ENCODE results near the gene ANKRD13A. TPM values are rescaled to one million over a fixed set of nuclear protein-coding genes. Genes with fewer than 3 reads are reported as not detected.

Gene ANKRD13A
- total and polyA plus RNA-seq, 2 experiments from 2014 or later, result 77.3 to 241 TPM

- no peaks in the 10 kb centered on the region for H3K9me3 ChIP-seq (ENCODE audit: low read depth)
- H3F3A ChIP-seq (ENCODE audit: insufficient read depth), result peaks cover 65% of the 10 kb centered on the region
- in situ Hi-C loops (cut with MboI), result no loop called here
- TF ChIP-seq EZH2phosphoT487 (IDR thresholded peaks at IDR 0.05; ENCODE audit: insufficient read depth, low read depth) (no peak), EZH2 (IDR thresholded peaks at IDR 0.05; ENCODE audit: insufficient read depth, poor library complexity, severe bottlenecking) (no peak)
- peak overlapping the region; percentile 88 for H3K27ac ChIP-seq
- H3K9me2 ChIP-seq (ENCODE audit: insufficient read depth), result no peaks in the 10 kb centered on the region
- H3K79me2 ChIP-seq (ENCODE audit: insufficient read depth), result peaks cover 61% of the 10 kb centered on the region
- peak; percentile 94 for DNase-seq
- H2AFZ ChIP-seq, result no peak overlapping the region
- H4K20me1 ChIP-seq (ENCODE audit: insufficient read depth), result no peaks in the 10 kb centered on the region
- WGBS, 2 experiments (ENCODE audit: low coverage in 1 of 2, low lambda C conversion rate in 2 of 2, missing lambda C conversion rate in 2 of 2), result 0 to 1% methylated on average over 4 of the region's 4 CpGs
- H3K4me3 ChIP-seq, result peak overlapping the region; percentile 96
- H3K9ac ChIP-seq, result peak overlapping the region; percentile 64
- H3K27me3 ChIP-seq (replicated peaks; ENCODE audit: insufficient read depth), result no peaks in the 10 kb centered on the region
- H3K4me1 ChIP-seq (ENCODE audit: insufficient read depth), result peaks cover 39% of the 10 kb centered on the region
- H3K4me2 ChIP-seq (ENCODE audit: unreplicated experiment), result peak overlapping the region; percentile 92
- H3K36me3 ChIP-seq (ENCODE audit: low read depth), result peaks cover 18% of the 10 kb centered on the region
Measured at GRCh38 chr12:110001596-110001995, 2.4 kb downstream of the ANKRD13A start.

- peak; percentile 70 for DNase-seq
- Histone ChIP-seq H2AFZ (no peak overlapping the region), H4K20me1 (ENCODE audit: insufficient read depth) (0 out of 2 replicates have a peak, but pooled peaks cover 5% of the 10 kb centered on the region), H3K4me2 (ENCODE audit: unreplicated experiment) (peak overlapping the region; percentile 92), H3K79me2 (ENCODE audit: insufficient read depth) (peaks cover 70% of the 10 kb centered on the region), H3K4me3 (peak overlapping the region; percentile 96), H3K4me1 (ENCODE audit: insufficient read depth) (peaks cover 36% of the 10 kb centered on the region), H3K9me3 (ENCODE audit: low read depth) (no peaks in the 10 kb centered on the region), H3K9me2 (ENCODE audit: insufficient read depth) (no peaks in the 10 kb centered on the region), H3F3A (ENCODE audit: insufficient read depth) (peaks cover 70% of the 10 kb centered on the region), H3K36me3 (ENCODE audit: low read depth) (peaks cover 18% of the 10 kb centered on the region), H3K27me3 (replicated peaks; ENCODE audit: insufficient read depth) (no peaks in the 10 kb centered on the region), H3K27ac (peak overlapping the region; percentile 88), H3K9ac (peak overlapping the region; percentile 64)
- 69 to 76% methylated on average over 8 of the region's 8 CpGs for WGBS, 2 experiments (ENCODE audit: low coverage in 1 of 2, low lambda C conversion rate in 2 of 2, missing lambda C conversion rate in 2 of 2)
- TF ChIP-seq EZH2phosphoT487 (IDR thresholded peaks at IDR 0.05; ENCODE audit: insufficient read depth, low read depth) (no peak), EZH2 (IDR thresholded peaks at IDR 0.05; ENCODE audit: insufficient read depth, poor library complexity, severe bottlenecking) (no peak)
- in situ Hi-C loops (cut with MboI), result no loop called here
Measured at GRCh38 chr12:110002676-110003515, 3.7 kb downstream of the ANKRD13A start.

GRCh38 chr12:110004598-110004997 lies 5.4 kb downstream of the ANKRD13A start:
- Histone ChIP-seq H3K4me3 (no peak overlapping the region), H2AFZ (no peak overlapping the region), H3K4me2 (ENCODE audit: unreplicated experiment) (no peak overlapping the region), H3K36me3 (ENCODE audit: low read depth) (peaks cover 18% of the 10 kb centered on the region), H3K9me2 (ENCODE audit: insufficient read depth) (no peaks in the 10 kb centered on the region), H3K27me3 (replicated peaks; ENCODE audit: insufficient read depth) (no peaks in the 10 kb centered on the region), H4K20me1 (ENCODE audit: insufficient read depth) (0 out of 2 replicates have a peak, but pooled peaks cover 8% of the 10 kb centered on the region), H3K79me2 (ENCODE audit: insufficient read depth) (peaks cover 85% of the 10 kb centered on the region), H3K4me1 (ENCODE audit: insufficient read depth) (peaks cover 27% of the 10 kb centered on the region), H3F3A (ENCODE audit: insufficient read depth) (peaks cover 62% of the 10 kb centered on the region), H3K9me3 (ENCODE audit: low read depth) (no peaks in the 10 kb centered on the region), H3K27ac (no peak overlapping the region), H3K9ac (no peak overlapping the region)
- 84 to 87% methylated on average over 4 of the region's 4 CpGs for WGBS, 2 experiments (ENCODE audit: low coverage in 1 of 2, low lambda C conversion rate in 2 of 2, missing lambda C conversion rate in 2 of 2)
- TF ChIP-seq EZH2 (IDR thresholded peaks at IDR 0.05; ENCODE audit: insufficient read depth, poor library complexity, severe bottlenecking) (no peak), EZH2phosphoT487 (IDR thresholded peaks at IDR 0.05; ENCODE audit: insufficient read depth, low read depth) (no peak)
- DNase-seq, result no peak
- in situ Hi-C loops (cut with MboI), result no loop called here

GRCh38 chr12:110005319-110005973 lies 6.2 kb downstream of the ANKRD13A start:
- Histone ChIP-seq H3K36me3 (ENCODE audit: low read depth) (peaks cover 18% of the 10 kb centered on the region), H3K79me2 (ENCODE audit: insufficient read depth) (peaks cover 85% of the 10 kb centered on the region), H3K27ac (no peak overlapping the region), H3K4me1 (ENCODE audit: insufficient read depth) (peaks cover 27% of the 10 kb centered on the region), H2AFZ (no peak overlapping the region), H3K9me2 (ENCODE audit: insufficient read depth) (no peaks in the 10 kb centered on the region), H3K4me3 (no peak overlapping the region), H3K4me2 (ENCODE audit: unreplicated experiment) (no peak overlapping the region), H3K9ac (no peak overlapping the region), H4K20me1 (ENCODE audit: insufficient read depth) (peaks cover 8% of the 10 kb centered on the region; the same call in 1 of the 2 replicates), H3K9me3 (ENCODE audit: low read depth) (no peaks in the 10 kb centered on the region), H3K27me3 (replicated peaks; ENCODE audit: insufficient read depth) (no peaks in the 10 kb centered on the region), H3F3A (ENCODE audit: insufficient read depth) (peaks cover 59% of the 10 kb centered on the region)
- in situ Hi-C loops (cut with MboI), result no loop called here
- 95 to 98% methylated on average over 7 of the region's 7 CpGs for WGBS, 2 experiments (ENCODE audit: low coverage in 1 of 2, low lambda C conversion rate in 2 of 2, missing lambda C conversion rate in 2 of 2)
- TF ChIP-seq EZH2 (IDR thresholded peaks at IDR 0.05; ENCODE audit: insufficient read depth, poor library complexity, severe bottlenecking) (no peak), EZH2phosphoT487 (IDR thresholded peaks at IDR 0.05; ENCODE audit: insufficient read depth, low read depth) (no peak)
- DNase-seq, result no peak
